GM04504 (cell line): ENCODE results near the gene DAPK3.
"Not testable (repeated sequence)": the region's sequence is repeated elsewhere in the genome, so short reads cannot be mapped to it uniquely, and the experiment has no call there.

Experiments
- DNase-seq: peaks from one replicate; pipeline ENCODE4 v3.0.0-alpha.2; 2012; ENCODE audit warnings: low read depth

DAPK3 gene

DNA sequence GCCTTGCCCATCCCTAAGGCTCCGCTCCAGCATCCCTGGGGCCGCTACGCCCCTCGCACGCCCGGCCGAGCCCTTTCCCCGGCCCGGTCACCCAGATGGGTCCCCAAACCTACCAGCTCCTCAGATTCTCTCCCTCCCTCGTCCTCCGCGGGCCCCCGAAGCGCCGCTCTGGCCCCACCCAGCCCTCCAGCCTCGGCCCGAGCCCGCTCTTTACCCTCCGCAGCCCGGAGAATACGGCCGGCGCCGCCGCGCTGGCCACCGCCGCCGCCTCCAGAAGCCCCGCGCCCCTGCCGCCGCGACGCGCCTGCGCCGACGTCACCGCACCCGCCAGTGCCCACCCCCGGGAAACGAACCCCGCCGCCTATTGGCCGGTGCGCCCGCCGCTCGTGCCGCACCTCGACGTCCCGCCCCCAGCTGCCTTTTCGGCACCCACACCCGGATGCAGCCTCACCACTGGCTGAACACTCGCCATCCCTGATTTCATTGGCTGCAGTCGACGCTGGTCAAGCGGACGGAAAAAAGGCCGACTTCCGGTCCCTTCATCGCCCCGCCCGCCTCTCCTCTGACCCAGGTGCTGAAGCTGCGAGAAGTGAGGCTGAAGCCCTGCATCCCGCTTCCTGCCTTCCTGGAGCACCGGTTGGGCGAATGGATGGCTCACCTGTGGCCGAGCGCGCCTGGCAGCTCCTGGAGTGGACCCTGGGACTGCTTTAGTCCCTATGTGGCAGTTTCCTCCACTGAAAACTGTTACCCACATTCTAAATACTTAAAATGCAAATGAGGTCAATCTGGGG is at the start of gene DAPK3:
DAPK3 (minus strand) TSS at position 292 of the 791 bp plus-strand sequence. CDS start 1,364 bp downstream, outside the sequence.
- DNase-seq, result peak; percentile 96

DNA sequence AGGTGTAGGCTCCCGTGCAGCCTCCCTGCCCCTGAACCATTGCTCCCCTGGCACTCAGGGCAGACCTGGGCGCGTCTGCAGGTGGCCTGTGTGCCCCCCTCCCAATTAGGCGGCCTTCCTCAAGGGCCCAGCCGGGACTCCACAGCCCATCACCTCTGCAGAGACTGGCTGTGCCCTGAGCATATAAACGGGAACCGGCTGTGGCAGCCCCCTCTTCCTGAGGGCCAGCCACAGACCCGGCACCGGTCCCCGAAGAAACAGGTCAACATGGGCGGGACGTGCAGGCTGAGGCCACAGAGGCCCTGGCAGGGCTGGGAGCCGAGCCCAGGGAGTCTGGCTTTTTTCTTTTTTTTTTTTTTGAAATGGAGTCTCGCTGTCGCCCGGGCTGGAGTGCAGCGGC is 48.7 kb upstream of the DAPK3 start:
- DNase-seq, result no peak

DNA sequence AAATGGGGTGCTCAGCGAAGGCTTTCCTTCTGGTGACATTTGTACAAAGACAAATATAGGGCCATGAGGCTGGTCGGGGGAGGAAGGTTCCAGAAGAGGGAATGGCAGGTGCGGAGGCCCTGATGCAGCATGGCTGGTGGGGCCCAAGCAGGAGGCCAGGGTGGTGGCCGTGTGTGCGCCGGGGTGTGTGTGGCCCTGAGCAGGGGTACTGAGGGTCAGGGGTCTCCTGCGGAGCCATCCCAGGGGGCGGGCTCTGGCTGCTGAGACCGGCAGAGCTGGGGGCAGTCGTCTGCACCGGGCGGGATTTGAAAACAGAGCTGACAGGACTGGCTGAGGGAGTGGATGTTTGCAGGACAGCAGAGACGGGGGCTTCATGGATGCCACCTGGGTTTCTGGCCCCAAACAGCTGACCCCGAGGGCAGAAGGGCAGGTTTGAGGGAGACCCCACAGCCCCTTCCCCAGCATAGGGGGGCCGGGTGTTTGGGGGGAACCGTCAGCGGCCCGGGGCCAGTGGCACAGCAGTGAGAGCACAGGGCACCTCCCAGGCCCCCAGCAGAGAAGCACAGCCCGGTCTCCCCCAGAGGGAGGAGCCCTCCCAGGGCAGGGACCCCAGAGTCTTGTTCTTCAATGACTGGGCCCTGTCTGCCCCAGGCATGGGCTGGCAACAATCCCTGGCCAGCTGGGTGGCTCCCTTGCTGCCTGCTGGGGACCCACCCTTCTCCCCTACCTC is 48.0 kb upstream of the DAPK3 start:
- no peak for DNase-seq

DNA sequence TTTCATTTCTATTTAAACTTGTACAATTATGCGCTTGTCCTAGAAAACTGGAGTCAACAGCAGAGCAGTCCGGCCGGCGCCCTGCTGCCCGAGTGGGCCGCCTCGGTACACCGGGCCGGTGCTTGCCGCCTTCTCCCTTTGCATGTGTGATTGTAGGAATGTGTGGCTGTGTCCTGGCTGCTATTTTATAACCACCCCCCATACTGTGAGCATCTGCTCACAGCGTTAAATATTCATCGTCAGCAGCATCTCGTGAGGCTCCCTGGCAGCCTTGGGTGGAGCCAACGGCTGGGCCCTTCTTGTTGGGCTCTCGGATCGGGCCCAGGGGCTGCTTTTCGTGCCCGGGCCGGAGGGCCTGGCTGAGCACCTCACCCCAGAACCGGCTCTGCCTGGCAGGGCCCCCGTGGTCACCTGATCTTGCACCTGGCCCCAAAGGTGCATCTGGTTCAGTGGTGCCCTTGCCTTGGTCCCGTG is 47.3 kb upstream of the DAPK3 start:
- DNase-seq, result no peak

DNA sequence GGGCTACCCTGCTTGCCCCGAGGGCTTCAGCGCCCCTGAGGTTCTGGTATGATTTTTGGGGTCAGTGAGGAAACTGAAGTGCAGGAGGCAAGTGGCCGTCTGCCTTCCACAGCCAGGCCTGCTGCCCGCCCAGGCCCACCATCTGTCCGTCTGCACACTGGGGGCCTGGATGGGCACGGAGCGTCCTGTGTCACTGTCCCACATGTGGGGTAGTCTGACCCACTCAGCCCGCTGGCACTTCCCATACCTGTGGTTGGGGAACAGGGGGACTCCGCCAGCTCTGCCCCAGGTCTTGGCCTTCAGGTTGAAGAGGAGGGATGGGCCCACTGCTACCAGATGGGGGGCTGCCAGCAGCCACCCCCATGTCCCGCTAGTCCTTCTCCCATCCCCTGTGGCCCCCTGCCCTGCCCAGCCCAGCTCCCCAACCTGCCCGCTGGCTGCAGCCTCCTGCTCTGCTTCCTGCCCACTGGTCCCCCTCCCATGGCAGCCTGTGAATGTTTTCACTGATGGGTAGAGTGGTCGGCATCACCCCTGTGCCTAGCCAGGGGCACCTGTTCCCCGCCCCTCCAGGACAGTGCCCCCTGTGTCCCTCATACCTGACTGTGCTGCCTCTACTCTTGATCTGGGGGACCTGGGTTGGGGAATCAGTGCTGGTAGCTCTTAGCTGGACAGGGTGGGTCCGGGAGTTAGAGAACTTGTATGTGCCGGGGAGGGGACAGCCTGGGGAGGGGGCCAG is 46.2 kb upstream of the DAPK3 start:
- no peak for DNase-seq

DNA sequence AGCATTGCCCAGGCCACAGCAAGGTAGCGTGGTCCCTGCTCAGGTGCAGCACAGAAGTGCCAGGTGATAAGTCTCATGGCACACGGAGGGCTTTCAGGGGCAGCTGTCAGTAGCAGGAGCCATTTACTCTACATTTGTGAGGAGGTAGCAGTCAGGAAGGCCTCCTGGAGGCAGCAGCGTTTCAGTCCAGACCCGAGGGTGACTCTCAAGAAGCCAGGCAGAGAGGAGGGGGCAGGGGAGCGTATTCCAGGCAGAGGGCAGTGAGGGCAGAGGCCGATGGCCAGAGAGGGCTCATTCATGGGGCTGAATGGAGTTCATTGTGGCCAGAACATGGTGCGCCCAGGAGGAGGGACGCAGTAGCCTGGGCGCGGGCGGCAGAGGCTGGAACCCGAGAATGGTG is 45.6 kb upstream of the DAPK3 start:
- no peak for DNase-seq

DNA sequence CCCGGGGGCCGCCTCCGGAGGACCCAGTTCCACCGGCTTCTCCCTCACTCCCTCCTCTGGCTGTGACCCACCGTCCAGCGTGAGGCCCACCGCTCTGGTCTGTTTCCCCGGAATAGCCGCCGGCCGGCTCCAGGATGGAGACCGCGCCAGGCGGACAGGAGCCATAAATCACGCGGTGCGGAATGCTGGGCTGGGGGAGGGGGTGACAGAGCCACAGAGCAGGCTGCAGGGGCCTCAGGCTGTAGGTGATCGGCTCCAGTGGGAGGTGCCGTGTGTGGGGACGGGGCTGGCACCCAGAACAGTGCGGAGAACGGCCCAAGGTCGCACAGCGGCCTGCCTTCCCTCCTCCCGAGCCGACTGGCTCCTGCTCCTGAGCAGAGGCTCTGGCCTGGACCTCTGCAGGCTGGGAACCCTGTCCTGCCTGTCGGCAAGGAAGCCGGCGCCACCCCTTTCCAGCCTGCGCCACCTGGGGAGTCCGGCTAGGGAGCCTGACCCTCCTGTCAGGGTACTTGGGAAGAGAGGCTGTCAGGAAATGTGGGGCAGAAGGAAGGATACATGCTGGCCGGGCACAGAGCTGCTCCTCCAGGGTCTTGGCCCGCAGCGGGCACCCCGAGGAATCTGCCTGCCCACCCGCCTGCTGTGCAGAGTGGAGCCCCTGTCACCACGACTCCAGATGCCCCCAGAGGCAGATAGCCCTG is 45.0 kb upstream of the DAPK3 start:
- no peak for DNase-seq

DNA sequence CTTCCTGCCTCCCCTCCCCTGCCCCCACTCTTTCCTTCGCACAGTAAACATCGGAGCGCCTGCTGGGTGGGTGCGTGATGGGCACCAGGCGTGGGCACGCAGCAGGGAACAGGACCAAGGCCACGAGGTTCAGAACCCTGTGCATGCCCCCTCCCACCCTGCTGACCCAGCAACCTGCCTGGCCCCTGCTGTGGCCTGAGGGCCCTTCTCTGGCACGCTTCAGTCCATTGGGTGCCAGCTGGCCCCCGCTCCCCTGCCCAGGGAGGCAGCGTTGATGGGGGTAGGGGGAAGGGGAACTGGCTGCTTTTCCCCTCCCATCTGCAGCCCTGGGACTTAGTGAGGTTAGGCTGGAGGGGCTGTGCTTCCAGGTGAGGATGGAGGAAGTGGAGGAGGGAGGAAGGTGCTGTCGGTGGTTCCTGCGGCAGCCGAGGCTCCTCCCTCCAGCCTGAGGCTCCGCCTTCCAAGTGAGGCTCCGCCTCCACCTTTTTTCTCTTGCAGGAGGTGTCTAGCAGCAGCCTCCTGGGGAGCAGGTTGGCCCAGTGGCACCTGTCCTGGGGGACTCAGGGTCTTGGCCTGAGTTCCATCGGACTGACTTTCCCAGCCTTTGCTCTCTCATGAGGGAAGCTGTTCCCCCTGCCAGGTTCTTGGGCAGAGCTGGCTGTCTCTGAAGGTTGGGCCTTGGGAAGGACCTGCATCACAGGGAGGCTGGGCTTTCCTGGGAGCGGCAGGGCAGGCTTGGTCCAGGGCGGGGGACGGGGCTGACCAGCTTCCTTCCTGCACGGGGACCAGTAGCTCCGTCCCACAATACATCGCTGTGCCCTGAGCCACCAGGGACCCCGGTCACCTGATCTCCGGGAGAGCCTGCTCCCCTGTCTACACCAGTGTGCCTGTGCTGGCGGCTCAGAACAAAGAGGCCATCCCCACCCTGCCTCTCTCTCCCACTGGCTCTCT is 43.9 kb upstream of the DAPK3 start:
- DNase-seq, result no peak

DNA sequence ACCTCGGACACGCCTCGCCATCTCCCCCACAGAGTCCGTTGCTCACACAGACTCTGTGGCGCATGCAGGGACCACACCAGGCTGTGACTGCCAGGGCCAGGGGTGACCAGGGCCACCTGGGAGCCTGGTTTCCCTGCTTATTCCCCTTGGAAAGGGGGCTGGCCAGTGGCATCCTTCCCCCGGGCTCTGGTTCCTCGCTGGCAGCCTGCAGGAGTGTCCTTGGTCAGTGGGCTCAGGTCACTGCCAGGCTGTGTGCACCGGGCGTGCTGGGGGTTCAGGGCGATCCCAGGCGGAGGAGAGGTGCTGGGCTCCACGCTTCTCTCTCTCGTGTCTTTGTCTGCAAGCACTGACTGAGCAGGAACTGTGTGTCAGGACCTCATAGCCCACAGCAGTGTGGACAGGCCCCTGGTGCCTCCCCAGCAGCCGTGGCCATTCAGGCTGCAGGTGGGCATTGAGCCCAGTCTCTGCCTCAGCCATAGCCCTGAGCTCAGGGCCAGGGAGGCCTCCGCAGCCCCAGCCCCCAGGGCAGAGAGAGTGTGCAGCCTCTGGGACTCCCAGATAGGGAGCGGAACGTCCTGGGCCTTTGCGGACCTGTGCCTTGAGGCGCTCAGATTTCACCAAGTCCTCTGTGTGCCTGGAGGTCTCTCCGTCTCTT is 43.1 kb upstream of the DAPK3 start:
- DNase-seq, result no peak

DNA sequence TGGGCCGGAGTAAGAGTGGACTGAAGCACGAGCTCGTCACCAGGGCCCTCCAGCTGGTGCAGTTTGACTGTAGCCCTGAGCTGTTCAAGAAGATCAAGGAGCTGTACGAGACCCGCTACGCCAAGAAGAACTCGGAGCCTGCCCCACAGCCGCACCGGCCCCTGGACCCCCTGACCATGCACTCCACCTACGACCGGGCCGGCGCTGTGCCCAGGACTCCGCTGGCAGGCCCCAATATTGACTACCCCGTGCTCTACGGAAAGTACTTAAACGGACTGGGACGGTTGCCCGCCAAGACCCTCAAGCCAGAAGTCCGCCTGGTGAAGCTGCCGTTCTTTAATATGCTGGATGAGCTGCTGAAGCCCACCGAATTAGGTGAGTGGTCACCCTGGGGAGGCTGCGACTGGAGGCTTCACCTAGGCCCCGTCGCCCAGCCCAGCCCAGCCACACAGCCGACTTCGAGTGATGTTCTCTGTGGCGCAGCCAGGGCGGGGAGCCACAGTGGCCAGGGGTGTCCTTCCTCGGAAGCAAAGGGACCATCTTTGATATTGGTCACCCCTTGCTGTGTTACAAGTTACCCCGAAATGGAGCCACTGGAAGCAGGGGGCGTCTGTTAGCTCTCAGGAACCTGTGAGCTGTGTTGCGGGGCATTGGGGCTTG is 42.2 kb upstream of the DAPK3 start:
- no peak for DNase-seq

DNA sequence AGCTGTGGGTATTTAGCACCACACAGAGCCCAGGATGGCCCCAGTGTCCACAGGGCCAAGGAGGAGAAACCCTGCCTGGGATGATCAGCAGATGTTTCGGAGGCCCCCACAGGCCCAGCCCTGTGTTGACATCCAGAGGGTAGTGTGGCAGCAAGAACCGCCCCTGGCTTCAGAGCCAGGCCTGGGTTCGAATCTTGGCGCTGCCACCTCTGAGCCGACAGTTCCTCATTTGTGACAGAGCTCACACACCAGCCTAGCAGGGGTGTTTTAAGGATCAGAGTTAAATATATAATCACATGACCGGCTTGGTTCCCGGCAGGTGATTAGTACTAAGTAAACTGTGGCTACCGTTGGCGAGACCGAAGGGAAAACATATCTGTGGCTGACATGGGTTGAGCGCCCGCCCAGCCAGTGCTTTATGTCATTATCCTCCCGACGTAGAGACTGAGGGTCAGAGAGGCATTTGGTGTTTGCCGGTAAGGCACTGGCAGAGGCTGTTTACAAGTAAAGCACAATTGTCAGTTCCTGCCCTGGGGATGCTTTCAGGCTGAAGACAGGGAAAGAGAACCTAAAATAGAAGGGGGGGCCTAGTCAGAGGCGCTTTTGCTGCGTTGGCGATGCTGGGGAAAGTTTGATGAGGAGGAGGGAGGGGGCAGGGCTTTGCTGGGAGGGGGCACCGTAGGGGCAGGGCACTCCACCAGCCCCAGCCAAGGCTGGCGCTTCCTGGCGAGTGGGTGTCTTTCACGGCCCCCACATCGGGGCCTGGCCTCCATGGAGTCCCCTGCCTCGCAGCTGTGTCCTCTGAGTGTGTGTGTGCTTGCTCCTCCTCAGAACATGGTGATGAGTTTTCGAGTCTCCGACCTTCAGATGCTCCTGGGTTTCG is 41.4 kb upstream of the DAPK3 start:
- no peak for DNase-seq

DNA sequence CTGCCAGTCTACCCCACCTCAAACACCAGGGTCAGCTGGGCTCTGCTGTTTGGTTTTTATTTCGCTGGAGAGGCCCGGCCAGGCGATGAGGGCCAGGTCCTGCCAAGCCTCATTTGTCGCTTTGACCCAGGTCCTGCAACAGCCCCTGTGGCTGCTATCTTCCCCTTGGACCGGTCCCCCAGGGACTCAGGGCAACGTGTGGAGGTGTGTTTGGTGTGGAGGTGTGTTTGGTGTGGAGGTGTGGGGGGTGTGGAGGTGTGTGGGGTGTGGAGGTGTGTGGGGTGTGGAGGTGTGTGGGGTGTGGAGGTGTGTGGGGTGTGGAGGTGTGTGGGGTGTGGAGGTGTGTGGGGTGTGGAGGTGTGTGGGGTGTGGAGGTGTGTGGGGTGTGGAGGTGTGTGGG is 40.5 kb upstream of the DAPK3 start:
- DNase-seq, result not testable (repeated sequence)

DNA sequence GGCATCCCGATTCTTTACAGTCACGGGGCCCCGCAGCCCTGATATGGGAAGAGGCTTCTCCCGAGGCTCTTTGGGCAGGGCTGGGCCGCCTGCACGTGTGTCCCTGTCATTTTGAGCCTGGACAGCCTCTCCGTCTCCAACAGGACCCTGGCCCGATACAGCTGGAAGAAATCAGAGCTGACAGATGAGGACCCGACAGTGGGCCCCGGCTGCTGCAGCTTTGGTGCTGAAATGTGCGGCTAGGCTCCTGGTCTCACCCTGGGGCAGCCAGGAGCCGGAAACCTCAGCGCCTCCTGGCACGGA is 39.9 kb upstream of the DAPK3 start:
- DNase-seq, result no peak

DNA sequence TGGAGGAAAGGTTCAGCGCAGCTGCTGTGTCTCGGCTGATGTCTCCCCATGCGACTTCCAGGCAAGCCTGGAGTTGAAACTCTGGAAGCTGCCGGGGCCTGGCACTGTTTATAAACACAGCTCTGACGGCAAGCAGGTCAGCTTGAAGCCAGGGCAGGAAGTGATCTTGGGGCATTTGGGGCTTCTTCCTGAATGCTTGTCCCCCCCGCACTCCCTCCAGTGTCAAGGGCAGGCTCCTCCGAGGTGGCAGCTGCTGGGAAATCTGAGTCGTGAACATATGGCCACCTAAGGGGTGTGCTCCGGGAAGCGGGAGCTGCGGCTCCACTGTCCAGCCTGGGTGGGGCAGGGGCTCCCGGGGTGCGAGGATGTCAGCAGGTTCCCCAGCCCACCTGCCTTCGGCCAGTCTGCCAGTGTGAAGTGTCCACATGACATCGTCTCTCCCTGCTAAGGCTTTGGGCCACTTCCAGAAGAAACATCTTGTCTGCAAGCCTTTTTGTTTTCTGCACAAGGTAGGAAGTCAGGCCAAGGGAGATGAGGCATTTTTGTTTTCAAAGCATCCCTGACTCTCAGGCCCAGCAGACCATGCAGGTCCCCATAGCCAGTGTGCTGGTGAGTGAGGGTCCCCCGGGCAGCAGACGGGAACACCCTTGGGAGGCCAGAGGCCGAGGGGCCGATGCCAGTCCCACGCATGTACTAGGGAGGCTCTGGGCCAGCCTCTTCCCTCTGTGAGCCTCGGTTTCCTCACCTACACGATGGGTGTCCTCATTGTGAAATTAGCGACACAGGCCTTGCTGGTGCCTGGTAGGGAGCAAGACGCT is 39.3 kb upstream of the DAPK3 start:
- DNase-seq, result no peak

DNA sequence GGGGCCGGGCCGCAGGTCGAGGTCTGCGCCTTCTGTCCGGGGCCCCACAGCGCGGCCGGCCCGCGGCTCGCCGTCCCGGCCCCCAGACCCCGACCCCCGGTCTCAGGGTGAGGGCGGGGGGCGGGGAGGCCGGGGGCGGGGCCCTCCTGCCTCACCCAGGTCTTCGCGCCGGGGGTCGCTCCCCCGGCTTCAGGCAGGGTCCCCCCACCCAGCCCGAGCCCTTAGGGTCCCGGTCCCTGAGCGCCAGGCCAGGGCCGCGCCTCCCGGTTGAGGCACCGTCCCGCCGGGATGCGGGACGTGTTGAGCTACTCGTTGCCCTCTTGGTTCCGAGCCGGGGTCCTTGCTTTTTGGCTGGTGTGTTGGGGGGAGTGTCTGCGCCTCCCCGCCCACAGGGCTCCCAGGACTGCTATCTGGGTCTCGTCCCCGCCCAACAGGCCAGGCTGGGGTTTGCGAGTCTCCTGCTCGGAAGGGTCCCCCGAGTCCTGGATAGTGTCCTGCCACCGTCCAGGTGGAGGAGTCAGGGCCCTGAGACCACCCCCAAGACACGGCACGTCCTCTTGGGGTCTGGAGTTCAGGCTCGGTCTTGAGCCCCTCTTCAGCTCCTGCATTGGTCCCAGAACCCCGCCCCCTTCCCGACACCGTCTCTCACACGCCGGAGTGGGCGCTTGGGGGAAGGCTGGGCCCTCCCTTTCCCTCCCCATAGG is 37.1 kb upstream of the DAPK3 start:
- DNase-seq, result no peak

DNA sequence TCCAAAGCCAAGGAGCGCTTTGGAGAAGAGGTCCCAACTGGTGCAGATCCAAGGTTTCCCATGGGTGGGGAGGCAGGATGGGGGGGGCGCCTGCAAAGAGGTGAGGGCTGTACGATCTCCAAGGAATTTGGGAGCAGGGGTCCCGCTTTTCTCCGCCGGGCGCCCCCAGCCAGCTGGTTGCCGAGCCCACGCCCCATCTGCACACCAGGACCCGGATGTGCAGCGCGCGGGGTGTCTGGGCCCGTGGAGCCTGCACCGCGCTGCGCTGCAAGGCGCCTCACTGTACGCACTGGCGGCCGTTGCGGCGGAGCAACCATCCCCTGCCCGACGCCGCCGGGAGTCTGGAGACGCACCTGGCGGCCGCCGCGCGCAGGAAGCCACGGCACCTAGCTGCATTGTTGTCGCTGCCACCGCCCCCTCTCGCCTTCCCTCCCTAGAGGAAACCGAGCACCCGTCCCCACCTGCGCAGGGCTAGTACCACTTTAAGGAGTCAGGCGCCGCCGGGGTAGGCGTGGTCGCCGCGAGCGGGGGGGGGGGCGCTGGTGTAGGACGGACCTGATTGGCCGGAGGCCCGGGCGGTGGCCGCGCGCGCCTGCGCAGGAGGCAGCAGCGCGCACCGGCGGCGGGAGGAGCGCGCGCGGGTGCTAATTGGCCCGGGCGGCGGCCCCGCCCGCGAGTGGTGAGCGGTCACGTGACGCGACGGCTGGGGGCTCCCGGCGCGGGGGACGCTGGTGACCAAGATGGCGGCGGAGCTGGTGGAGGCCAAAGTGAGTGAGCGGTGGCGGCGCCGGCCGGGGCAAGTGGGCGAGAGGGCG is 36.3 kb upstream of the DAPK3 start, which contains the start of gene PIAS4:
PIAS4 (plus strand) TSS at position 716 of the 815 bp plus-strand sequence; CDS start at position 741, 25 bp downstream.
- DNase-seq, result peak; percentile 87
